KOPT-K1 (cell line): ENCODE measurements around the gene ISX.

Experiments used
- H3K27ac ChIP-seq: fragments of 200-600 bp; sonication (generic); 2 replicates; pipeline ENCODE4 v1.5.1; 2016; ENCODE audit warnings: antibody characterized with exemption, mild to moderate bottlenecking, low read depth, low read length; ENCODE audit not compliant: poor library complexity, severe bottlenecking
- H3K36me3 ChIP-seq: fragments of 200-600 bp; sonication (generic); 2 replicates; pipeline ENCODE4 v1.5.1; 2017; ENCODE audit warnings: antibody characterized with exemption, mild to moderate bottlenecking, low read length, moderate library complexity; ENCODE audit not compliant: insufficient read depth
- H3K9me3 ChIP-seq: fragments of 200-600 bp; sonication (generic); 2 replicates; pipeline ENCODE4 v1.5.1; 2017; ENCODE audit warnings: antibody characterized with exemption, low read length, mild to moderate bottlenecking; ENCODE audit not compliant: insufficient read depth, poor library complexity, severe bottlenecking

The ISX gene

DNA sequence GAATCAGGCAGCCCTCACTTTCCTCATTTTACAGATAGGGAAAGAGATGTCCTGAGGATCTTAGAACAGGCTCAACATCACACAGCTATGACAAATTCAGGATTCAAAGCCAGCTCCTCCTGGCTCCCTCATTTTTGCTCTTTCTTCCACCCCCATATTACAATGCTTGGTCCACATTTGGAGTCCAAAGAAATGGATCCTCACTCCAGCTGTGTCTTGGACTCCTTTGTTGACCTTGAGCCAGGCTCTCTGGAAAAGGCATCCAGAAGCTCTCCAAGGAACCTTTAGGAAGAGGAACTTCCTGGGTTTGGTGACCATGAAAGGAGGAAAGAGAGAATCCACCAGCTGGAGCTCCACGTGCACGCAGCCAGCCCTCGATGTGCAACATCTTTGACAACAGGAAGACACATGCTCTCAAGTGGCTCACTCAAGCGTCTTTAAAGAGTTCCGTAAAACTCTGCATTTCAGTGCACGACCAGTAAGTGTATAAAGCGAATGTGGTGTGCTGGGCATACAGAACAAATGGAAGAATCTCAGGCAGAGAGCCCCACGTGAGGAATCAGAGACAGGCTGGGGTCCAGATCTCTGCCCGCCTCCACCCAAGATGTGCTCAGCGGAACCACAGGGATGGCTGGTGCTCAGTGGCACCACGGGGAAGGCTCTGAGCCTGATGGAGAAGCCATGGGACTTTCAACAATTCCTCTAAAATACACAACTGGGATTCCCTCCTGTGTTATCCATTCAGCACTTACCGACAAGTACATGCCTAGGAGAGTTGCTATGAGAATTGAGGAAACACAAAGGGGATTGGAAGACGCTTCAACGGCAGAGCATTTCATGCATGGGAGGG is 48.4 kb downstream of the ISX start:
- no peak overlapping the region for H3K27ac ChIP-seq
- no peaks in the 10 kb centered on the region for H3K9me3 ChIP-seq

DNA sequence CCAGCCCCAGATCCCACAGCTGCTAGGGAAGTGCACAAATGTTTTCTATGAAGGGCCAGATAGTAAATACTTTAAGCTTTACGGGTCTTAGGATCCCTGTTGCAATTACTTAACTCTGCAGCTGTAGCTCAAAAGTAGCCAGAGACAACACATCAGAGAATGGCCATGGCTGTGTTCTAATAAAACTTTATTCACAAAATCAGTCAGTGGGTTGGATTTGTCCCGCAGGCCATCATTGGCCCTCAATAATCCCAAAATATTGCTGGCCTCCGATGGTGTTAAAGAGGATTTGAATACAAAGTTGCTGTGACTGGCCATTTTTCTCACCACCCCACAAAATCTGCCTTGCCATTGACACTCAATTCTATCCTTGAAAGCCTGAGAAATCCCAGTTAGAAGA is 49.6 kb downstream of the ISX start:
- no peaks in the 10 kb centered on the region for H3K36me3 ChIP-seq
- no peak overlapping the region for H3K27ac ChIP-seq
- H3K9me3 ChIP-seq = no peaks in the 10 kb centered on the region

More for the DNA sequence above, 48.4 kb downstream of the ISX start:
- no peaks in the 10 kb centered on the region for H3K36me3 ChIP-seq

DNA sequence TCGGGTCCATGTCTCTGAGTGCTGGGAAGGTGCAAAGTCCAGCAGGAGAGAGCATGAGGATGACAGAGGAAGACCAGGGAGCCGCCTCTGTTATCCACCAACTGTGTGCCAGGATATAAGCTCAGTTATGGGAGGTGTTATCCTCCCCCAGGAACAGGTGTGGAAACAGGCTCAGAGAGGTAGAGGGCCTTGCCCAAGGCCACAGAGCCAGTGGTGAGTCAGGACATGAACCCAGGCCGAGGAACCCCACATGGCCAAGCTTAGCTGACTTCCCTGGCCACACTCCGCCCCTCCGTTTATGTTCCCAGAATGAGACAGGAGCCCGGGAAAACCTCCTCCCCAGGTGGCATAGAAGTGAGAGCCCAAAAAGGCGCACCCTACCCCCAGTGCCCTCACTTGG is 50.3 kb downstream of the ISX start:
- Histone ChIP-seq H3K27ac (no peak overlapping the region), H3K9me3 (no peaks in the 10 kb centered on the region), H3K36me3 (no peaks in the 10 kb centered on the region)

DNA sequence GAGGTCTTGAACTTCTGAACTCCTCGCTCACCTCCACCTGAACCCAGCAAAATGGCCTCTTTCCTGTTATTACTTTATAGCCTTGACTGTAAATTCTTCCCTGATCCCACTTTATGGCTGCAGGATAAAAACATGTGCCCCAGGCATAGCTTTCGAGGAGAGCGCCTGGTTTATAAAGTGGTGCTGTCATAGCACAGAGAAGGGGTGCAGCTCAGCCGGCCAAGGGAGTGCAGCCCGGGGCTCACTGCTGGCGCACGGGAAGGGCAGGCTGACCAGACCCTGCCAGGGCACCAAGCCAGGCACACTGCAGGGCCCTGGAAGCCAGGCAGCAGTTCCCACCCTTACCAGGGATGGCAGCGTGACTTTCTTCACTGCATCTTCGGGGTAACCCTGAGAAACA is 50.9 kb downstream of the ISX start:
- no peaks in the 10 kb centered on the region for H3K36me3 ChIP-seq
- no peaks in the 10 kb centered on the region for H3K9me3 ChIP-seq
- H3K27ac ChIP-seq = no peak overlapping the region

DNA sequence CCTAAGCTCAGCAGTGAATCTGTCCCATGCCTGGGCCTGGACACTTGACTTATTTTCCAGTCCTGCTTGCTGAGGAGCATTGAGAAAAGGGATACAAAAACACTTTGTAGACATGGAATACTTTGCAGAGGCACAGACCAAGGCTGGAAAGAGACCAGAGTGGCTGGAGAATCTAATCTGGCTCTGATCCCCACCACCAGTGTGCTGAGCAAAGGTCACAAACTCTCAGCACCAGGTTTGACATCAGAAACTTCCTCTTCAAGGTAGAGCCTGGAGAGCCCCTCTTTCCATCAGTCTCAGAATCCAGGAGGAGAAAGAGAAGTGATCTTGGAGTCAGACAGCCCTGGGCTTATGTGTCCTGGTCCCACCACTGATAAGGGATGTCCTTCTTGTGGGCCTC is 53.5 kb downstream of the ISX start:
- Histone ChIP-seq H3K27ac (no peak overlapping the region), H3K9me3 (no peaks in the 10 kb centered on the region), H3K36me3 (no peaks in the 10 kb centered on the region)

DNA sequence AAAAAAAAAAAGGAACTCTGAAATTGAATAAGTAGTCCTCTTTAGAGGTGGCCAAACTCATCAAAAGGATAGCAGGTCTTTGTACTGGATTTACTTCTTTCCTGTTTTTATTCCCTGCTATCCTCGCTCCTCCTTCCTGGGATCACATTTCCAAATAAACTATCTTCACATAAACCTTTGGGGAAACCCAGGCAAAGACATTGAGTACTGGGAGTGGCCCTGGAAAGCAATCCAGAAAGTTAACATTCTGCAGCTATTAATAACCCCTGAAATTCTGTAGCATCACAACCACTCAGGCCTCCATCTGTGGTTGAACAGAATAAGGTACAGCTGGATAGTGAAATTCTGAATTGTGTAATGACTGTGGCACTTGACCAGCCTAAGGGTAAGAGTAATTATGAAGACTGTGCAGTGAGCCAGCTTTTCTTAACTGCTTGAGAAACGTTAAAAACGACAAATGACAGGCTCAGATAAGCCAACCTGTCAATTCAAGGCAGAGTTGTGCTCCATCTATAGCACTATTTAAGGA is 58.8 kb downstream of the ISX start:
- no peaks in the 10 kb centered on the region for H3K9me3 ChIP-seq
- H3K36me3 ChIP-seq = no peaks in the 10 kb centered on the region
- H3K27ac ChIP-seq = no peak overlapping the region

DNA sequence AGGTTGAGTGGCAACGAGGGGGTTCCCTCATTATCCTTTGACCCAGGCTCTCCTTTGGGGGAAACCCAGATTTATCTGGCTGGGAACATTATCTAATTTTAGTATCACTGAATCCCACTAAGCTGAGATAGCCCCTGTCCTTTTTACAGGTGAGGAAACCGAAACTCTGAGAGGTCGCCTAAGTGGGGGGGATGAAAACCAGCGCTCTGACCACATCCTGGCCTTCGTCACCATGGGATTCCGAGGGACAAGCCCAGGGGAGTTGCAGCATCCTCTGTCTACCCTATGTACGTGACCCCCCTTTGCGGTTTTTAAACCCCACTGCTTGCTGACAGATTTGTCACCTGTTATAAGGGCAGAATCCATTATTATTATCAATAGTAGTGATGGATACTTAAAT is 61.0 kb downstream of the ISX start:
- Histone ChIP-seq H3K27ac (no peak overlapping the region), H3K36me3 (no peaks in the 10 kb centered on the region), H3K9me3 (no peaks in the 10 kb centered on the region)

DNA sequence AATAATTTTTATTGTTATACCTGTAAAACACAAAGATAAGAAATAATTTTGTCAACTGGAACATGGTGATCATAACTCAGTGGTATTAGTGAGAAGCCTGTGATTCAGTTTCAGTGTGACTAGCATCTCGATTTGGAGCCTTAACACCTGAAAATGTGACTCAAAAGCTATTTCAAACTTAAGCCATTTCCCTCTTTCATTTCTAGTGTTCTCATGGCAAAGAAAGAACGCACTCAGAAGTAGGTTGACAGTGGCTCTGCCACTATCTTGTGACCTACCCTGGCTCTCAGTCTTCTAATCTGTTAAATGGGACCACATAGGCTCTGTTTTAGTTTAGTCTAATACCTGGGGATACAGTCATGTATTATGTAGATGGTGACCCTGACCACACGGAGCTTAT is 62.7 kb downstream of the ISX start:
- H3K27ac ChIP-seq = no peak overlapping the region
- no peaks in the 10 kb centered on the region for H3K9me3 ChIP-seq
- no peaks in the 10 kb centered on the region for H3K36me3 ChIP-seq

DNA sequence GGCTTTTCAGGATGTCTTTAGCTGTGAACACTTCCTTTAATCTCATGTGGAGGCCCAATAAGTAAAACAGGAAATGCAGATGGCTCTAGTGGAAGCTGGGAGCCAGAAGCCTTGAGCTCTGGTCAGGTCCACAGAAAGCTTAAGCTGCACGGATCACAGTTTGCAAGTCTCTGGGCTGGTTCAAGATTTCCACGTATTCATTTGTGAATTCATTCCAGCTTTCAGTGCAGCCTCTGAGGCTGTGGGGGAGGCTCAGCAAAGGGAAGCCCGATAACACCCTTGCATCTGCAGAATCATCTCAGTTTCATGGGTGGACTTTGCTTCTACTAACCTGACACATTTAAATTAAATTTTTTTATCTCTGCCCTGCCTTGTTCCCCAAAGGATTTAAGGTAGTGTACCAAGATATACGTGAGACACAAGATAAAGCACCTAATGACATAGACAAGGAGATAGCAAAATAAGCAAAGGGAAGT is 65.6 kb downstream of the ISX start:
- Histone ChIP-seq H3K27ac (no peak overlapping the region), H3K9me3 (no peaks in the 10 kb centered on the region), H3K36me3 (no peaks in the 10 kb centered on the region)

DNA sequence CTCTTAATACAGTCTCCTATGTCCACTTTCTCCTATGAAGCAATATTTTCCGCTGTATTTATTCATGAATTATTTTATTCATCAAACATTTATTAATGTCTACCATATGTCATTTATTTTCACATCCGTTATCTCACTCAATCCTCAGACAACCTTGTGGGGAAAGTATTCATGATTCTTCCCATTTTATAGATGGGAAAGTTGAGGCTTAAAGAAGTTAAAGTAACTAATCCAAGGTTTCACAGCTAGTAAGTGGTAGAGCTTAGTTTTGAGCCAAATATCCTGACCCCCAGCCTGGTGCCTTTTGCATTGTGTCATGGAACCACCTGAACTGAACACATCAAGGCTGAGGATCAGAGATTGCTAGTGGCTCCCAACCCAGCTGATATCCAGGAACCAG is 66.6 kb downstream of the ISX start:
- no peak overlapping the region for H3K27ac ChIP-seq

DNA sequence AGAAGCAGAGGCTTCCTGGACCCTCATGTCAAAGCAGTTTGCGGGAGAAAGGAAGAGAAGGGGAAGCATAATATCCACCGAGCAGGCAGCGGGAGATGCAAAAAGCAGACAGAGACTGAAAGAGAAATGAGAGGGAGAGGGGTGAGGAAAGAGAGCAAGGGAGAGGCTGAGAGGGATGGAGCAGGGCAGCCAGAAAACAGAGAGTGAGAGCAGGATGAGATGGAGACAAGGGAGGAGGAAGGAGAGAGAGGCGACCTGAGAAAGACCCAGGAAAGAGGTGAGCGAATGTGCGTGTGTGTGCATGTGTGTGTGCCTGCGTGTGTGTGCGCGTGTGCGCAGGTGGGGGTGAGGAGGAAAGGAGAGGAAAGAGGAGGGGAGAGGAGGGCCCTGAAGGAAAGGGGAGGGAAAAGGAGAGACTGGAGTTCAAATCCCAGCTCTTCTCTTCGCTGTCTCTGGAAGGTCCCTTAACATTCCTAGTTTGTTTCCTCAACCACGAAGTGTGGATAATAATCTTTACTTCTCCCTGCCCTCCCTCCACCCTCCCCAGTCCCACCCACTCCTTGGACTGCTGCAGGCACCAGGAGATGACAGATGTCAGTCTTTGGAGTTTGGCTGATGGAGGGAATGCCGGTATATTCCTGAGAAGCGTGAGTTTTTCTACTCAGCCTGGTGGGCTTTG is 67.9 kb downstream of the ISX start:
- no peaks in the 10 kb centered on the region for H3K9me3 ChIP-seq

More for the DNA sequence above, 66.6 kb downstream of the ISX start:
- H3K36me3 ChIP-seq = no peaks in the 10 kb centered on the region
- no peaks in the 10 kb centered on the region for H3K9me3 ChIP-seq

DNA sequence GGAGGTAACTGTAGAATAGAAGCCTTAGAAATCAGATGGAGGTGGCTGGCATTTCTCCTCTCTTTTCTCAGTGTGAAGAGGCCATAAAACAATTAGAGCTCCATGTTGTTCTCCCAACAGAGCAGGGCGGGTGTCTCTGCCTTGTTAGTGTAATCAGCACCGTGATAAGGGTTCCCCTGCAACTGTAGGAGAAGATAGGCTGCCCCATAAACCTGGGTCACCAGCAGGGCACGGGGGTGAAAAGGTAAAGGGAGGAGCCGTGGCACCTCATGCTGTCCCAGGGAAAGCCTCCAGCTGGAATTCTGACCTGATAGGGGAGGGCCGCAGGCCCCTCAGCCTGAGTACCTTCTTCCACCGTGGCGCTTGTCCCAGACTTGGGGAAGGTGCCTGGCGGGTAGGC is 68.7 kb downstream of the ISX start:
- H3K9me3 ChIP-seq = no peaks in the 10 kb centered on the region
- H3K36me3 ChIP-seq = no peaks in the 10 kb centered on the region
- no peak overlapping the region for H3K27ac ChIP-seq

More for the DNA sequence above, 67.9 kb downstream of the ISX start:
- no peak overlapping the region for H3K27ac ChIP-seq
- H3K36me3 ChIP-seq = no peaks in the 10 kb centered on the region

DNA sequence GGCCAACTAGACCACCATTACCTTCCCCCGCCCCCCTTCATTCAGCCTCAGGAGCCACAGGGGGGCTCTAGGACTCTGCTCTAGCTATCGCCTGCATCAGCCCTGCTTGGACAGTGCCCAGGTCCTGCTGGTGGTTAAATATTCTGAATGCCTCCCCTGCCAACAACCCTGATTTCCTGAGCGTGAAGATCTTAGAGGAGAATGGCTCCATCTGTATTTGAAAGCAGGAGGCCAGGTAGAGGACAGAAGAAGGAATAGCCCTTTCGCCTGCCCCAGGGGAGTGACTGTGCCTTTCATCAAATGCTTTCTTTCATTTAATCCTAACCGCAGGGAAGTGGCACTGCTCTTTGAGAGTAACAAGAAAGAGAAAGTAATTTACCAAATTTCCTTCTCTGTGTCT is 69.2 kb downstream of the ISX start:
- H3K27ac ChIP-seq = no peak overlapping the region
- no peaks in the 10 kb centered on the region for H3K9me3 ChIP-seq
- H3K36me3 ChIP-seq = no peaks in the 10 kb centered on the region
